Thyroid gland (tissue), 4 donors: ENCODE results near the gene CYSLTR1. TPM values are rescaled to one million over a fixed set of nuclear protein-coding genes. Genes with fewer than 3 reads are reported as not detected.
"Not testable (repeated sequence)": the region's sequence is repeated elsewhere in the genome, so short reads cannot be mapped to it uniquely, and the experiment has no call there.

Experiments used
- DNase-seq, 2 donors: peaks; one replicate each; pipeline ENCODE4 v3.0.0-alpha.2; 2019
- H3K27ac ChIP-seq, 3 donors: fragments of 200-600 bp; sonication (generic); 1 replicate in 2 of 3; 2 replicates in 1 of 3; pipeline ENCODE4 v1.5.1; 2016 to 2019; ENCODE audit warnings: mild to moderate bottlenecking in 1 of 3, moderate library complexity in 1 of 3
- H3K27me3 ChIP-seq: fragments of 200-600 bp; sonication (generic); one replicate; pipeline ENCODE4 v1.5.1; 2019
- H3K36me3 ChIP-seq, 2 donors: fragments of 200-600 bp; sonication (generic); one replicate each; pipeline ENCODE4 v1.5.1; 2016 to 2019
- H3K4me1 ChIP-seq, 2 donors: fragments of 200-600 bp; sonication (generic); one replicate each; pipeline ENCODE4 v1.5.1; 2017 to 2019
- H3K4me3 ChIP-seq, 3 donors: fragments of 200-600 bp; sonication (generic); replicated peaks in 1 of 3; 1 replicate in 2 of 3; 2 replicates in 1 of 3; pipeline ENCODE4 v1.5.1; 2016; ENCODE audit warnings: mild to moderate bottlenecking in 1 of 3
- H3K9me3 ChIP-seq: fragments of 200-600 bp; sonication (generic); one replicate; pipeline ENCODE4 v1.5.1; 2017
- CTCF ChIP-seq, 6 experiments: fragments of 200-600 bp in 3 of 6; fragments of 450-650 bp in 3 of 6; sonication (generic) in 3 of 6; IDR thresholded peaks; one replicate each; pipeline ENCODE4 v1.5.1; 2016 to 2019; ENCODE audit warnings: antibody characterized with exemption in 6 of 6, mild to moderate bottlenecking in 2 of 6, inconsistent platforms in 1 of 6, moderate library complexity in 1 of 6
- POLR2A ChIP-seq, 2 donors: fragments of 450-650 bp; IDR thresholded peaks; one replicate each; pipeline ENCODE4 v1.6.1; 2017; ENCODE audit warnings: antibody characterized with exemption in 2 of 2, mild to moderate bottlenecking in 2 of 2, moderate library complexity in 1 of 2
- WGBS, 2 donors: methylation state at CpG; one replicate each; pipeline ENCODE4 v1.1.5; 2017; 5-methylcytosine and 5-hydroxymethylcytosine counted together
- intact Hi-C: fragments of 100-400 bp; cut with DNase I; formaldehyde crosslinking; loops from one replicate; pipeline ENCODE4 v1.15.1; 2023
- total RNA-seq, 4 donors: library from RNA; depleted of rRNA; stranded (reverse); fragments of >200 nt; gene quantifications; one replicate each; pipeline ENCODE4 v1.2.3, GENCODE V29; 2016

Gene CYSLTR1
- total RNA-seq, 4 donors from 2014 or later, result 1.2 to 6.3 (median 2.5) TPM

- H3K27me3 ChIP-seq, result no peaks in the 10 kb centered on the region
- H3K9me3 ChIP-seq, result no peaks in the 10 kb centered on the region
- TF ChIP-seq CTCF (IDR thresholded peaks at IDR 0.05) (no peak), POLR2A (IDR thresholded peaks at IDR 0.05) (no peak)
- H3K36me3 ChIP-seq, result no peaks in the 10 kb centered on the region
- no peak for DNase-seq
- H3K4me3 ChIP-seq, result no peak overlapping the region
- H3K4me1 ChIP-seq, result no peaks in the 10 kb centered on the region
- 40% methylated on average over 1 of the region's 2 CpGs; no CpG with 5 or more reads in 1 of the 2 donors for WGBS, 2 donors
- intact Hi-C loops, result no loop called here
- H3K27ac ChIP-seq, result no peak overlapping the region
These were observed 12.8 kb downstream of the CYSLTR1 start for GRCh38 chrX:78314561-78314960.

DNA sequence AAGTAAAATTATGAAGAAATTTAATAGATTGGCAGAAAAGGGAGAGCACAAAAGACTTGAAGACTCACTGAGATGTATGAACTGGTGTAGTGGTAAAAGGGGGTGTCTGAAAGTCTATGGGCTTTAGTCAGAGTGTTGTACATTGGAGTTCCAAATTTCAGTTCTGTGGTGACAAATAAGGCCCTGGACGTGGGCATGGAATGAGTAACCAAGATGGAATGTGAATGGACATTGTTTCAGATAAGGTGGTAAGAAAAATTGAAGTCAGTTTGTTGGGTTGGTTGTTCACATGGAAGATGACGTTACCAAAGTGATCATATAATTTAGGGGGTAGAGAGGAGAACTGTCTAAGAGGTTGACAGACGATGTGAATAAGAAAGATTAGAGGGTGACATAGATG is 13.9 kb downstream of the CYSLTR1 start:
- Histone ChIP-seq H3K27ac (no peak overlapping the region), H3K27me3 (no peaks in the 10 kb centered on the region), H3K4me1 (no peaks in the 10 kb centered on the region), H3K4me3 (no peak overlapping the region), H3K36me3 (no peaks in the 10 kb centered on the region), H3K9me3 (no peaks in the 10 kb centered on the region)
- WGBS, 2 donors, result 55 to 62% methylated on average over 3 of the region's 3 CpGs
- TF ChIP-seq CTCF (IDR thresholded peaks at IDR 0.05), result no peak
- TF ChIP-seq POLR2A (IDR thresholded peaks at IDR 0.05), result no peak
- intact Hi-C loops, result no loop called here
- no peak for DNase-seq

GRCh38 chrX:78307665-78308064 is 19.7 kb downstream of the CYSLTR1 start:
- no peaks in the 10 kb centered on the region for H3K9me3 ChIP-seq
- no peaks in the 10 kb centered on the region for H3K36me3 ChIP-seq

GRCh38 chrX:78303086-78303485 is 24.3 kb downstream of the CYSLTR1 start:
- intact Hi-C loops, result no loop called here
- 89 to 92% methylated on average over 2 of the region's 2 CpGs for WGBS, 2 donors
- H3K4me1 ChIP-seq, result no peaks in the 10 kb centered on the region
- no peaks in the 10 kb centered on the region for H3K36me3 ChIP-seq
- TF ChIP-seq CTCF (IDR thresholded peaks at IDR 0.05) (no peak), POLR2A (IDR thresholded peaks at IDR 0.05) (no peak)
- H3K4me3 ChIP-seq, result no peak overlapping the region
- no peak overlapping the region for H3K27ac ChIP-seq
- no peaks in the 10 kb centered on the region for H3K9me3 ChIP-seq
- no peak for DNase-seq
- no peaks in the 10 kb centered on the region for H3K27me3 ChIP-seq

More at GRCh38 chrX:78307665-78308064, 19.7 kb downstream of the CYSLTR1 start:
- no peak for TF ChIP-seq CTCF (IDR thresholded peaks at IDR 0.05)
- TF ChIP-seq POLR2A (IDR thresholded peaks at IDR 0.05), result no peak
- no peak for DNase-seq
- Histone ChIP-seq H3K27ac (no peak overlapping the region), H3K27me3 (no peaks in the 10 kb centered on the region), H3K4me1 (no peaks in the 10 kb centered on the region), H3K4me3 (no peak overlapping the region)
- intact Hi-C loops, result no loop called here

DNA sequence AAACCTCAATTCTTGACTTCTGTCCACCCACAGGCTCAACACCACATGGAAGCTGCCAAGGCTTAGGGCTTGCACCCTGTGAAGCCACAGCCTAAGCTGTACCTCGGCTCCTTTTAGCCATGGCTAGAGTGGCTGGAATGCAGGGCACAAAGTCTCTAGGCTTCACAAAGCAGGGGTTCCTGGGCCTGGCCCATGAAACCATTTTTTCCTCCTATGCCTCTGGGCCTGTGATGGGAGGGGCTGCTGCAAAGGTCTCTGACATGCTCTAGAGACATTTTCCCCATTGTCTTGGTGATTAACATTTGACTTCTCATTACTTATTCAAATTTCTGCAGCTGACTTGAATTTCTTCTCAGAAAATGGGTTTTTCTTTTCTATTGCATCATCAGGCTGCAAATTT is 26.5 kb downstream of the CYSLTR1 start:
- 43% methylated on average over 1 of the region's 1 CpG; no CpG with 5 or more reads in 1 of the 2 donors for WGBS, 2 donors
- H3K4me3 ChIP-seq, intact Hi-C loops: not testable (repeated sequence)

GRCh38 chrX:78283511-78283910 is 43.9 kb downstream of the CYSLTR1 start:
- DNase-seq, result no peak
- 76 to 84% methylated on average over 2 of the region's 2 CpGs for WGBS, 2 donors
- Histone ChIP-seq H3K27me3 (no peaks in the 10 kb centered on the region), H3K9me3 (no peaks in the 10 kb centered on the region), H3K4me1 (no peaks in the 10 kb centered on the region), H3K36me3 (no peaks in the 10 kb centered on the region), H3K4me3 (no peak overlapping the region), H3K27ac (no peak overlapping the region)
- intact Hi-C loops, result no loop called here
- TF ChIP-seq POLR2A (IDR thresholded peaks at IDR 0.05) (no peak), CTCF (IDR thresholded peaks at IDR 0.05) (no peak)

More for the DNA sequence above, 26.5 kb downstream of the CYSLTR1 start:
- DNase-seq, H3K27me3 ChIP-seq, H3K36me3 ChIP-seq, H3K27ac ChIP-seq, H3K9me3 ChIP-seq, H3K4me1 ChIP-seq: not testable (repeated sequence)
